GM12874 (cell line): Measurements from ENCODE around the gene IMMP1L.

ENCODE experiments used
- CTCF ChIP-seq: IDR thresholded peaks from 2 replicates; pipeline ENCODE4 v1.5.1; 2011; ENCODE audit warnings: low read depth, mild to moderate bottlenecking, control low read depth, low read length, moderate library complexity; ENCODE audit not compliant: insufficient read depth

Gene IMMP1L

GRCh38 chr11:31509429-31510345, at the start of gene IMMP1L, which contains the start of gene ELP4:
Gene IMMP1L (minus strand): TSS chr11:31509622. CDS start chr11:31463276, 46,346 bp downstream.
Gene ELP4 (plus strand): TSS chr11:31509767. CDS start chr11:31509785, 18 bp downstream.
- no peak for TF ChIP-seq CTCF

GRCh38 chr11:31558001-31558400, 48.6 kb upstream of the IMMP1L start:
- TF ChIP-seq CTCF, result no peak

- no peak for TF ChIP-seq CTCF
These were observed 46.5 kb upstream of the IMMP1L start for GRCh38 chr11:31555938-31556337.

- no peak for TF ChIP-seq CTCF
These were observed 33.4 kb upstream of the IMMP1L start for GRCh38 chr11:31542862-31543261.

GRCh38 chr11:31535479-31535878, 26.1 kb upstream of the IMMP1L start:
- no peak for TF ChIP-seq CTCF

- TF ChIP-seq CTCF, result no peak
These were observed 21.9 kb upstream of the IMMP1L start for GRCh38 chr11:31531293-31531692.

GRCh38 chr11:31529701-31530100, 20.3 kb upstream of the IMMP1L start:
- no peak for TF ChIP-seq CTCF
